IPS DF 6.9 (cell line): ENCODE measurements around the gene ST8SIA2.

Source experiments
- DNase-seq: peaks from one replicate; pipeline ENCODE4 v3.0.0-alpha.2; 2013; ENCODE audit warnings: low read depth, low spot score
- H3K27ac ChIP-seq: one replicate; pipeline ENCODE4 v1.5.1; 2013; ENCODE audit warnings: low read length, control low read depth
- H3K27me3 ChIP-seq: 2 replicates; pipeline ENCODE4 v1.6.1; 2013; ENCODE audit warnings: mild to moderate bottlenecking, low read length; ENCODE audit not compliant: control insufficient read depth, insufficient read depth
- H3K36me3 ChIP-seq: 2 replicates; pipeline ENCODE4 v1.6.1; 2013; ENCODE audit warnings: low read length; ENCODE audit not compliant: control insufficient read depth, insufficient read depth
- H3K4me1 ChIP-seq: 2 replicates; pipeline ENCODE4 v1.6.1; 2013; ENCODE audit warnings: low read length; ENCODE audit not compliant: control insufficient read depth, insufficient read depth
- H3K4me3 ChIP-seq: 2 replicates; pipeline ENCODE4 v1.5.1; 2013; ENCODE audit warnings: mild to moderate bottlenecking, low read length
- H3K9me3 ChIP-seq: 2 replicates; pipeline ENCODE4 v1.6.1; 2013; ENCODE audit warnings: low read length, inconsistent platforms; ENCODE audit not compliant: control insufficient read depth, insufficient read depth
- WGBS: extraction: QIAGEN DNeasy Blood & Tissue Kit; methylation state at CpG from one replicate; pipeline ENCODE4 v1.1.7; 2013; ENCODE audit warnings: mixed read lengths, missing lambda C conversion rate; ENCODE audit not compliant: insufficient read length, insufficient coverage; 5-methylcytosine and 5-hydroxymethylcytosine counted together

Gene ST8SIA2

GRCh38 chr15:92393071-92393979, at the start of gene ST8SIA2:
Gene ST8SIA2, plus strand, starts transcription at chr15:92393881. Its CDS starts 184 bp downstream, at chr15:92394065.
- Histone ChIP-seq H3K4me3 (peak within 1 kb of the TSS; percentile 58), H3K4me1 (no peaks in the 10 kb centered on the region), H3K27me3 (peaks cover 20% of the 10 kb centered on the region; the same call in 1 of the 2 replicates), H3K36me3 (no peaks in the 10 kb centered on the region), H3K9me3 (no peaks in the 10 kb centered on the region), H3K27ac (no peak within 1 kb of the TSS)
- DNase-seq = no peak
- WGBS = no CpG with 5 or more reads among the region's 78 CpGs

- H3K27ac ChIP-seq = no peak overlapping the region
- peaks cover 7% of the 10 kb centered on the region for H3K4me1 ChIP-seq
- DNase-seq = no peak
- no peaks in the 10 kb centered on the region for H3K27me3 ChIP-seq
- no peaks in the 10 kb centered on the region for H3K9me3 ChIP-seq
- no peak overlapping the region for H3K4me3 ChIP-seq
- WGBS = no CpG with 5 or more reads among the region's 17 CpGs
- no peaks in the 10 kb centered on the region for H3K36me3 ChIP-seq
These were observed 49.6 kb upstream of the ST8SIA2 start for GRCh38 chr15:92343924-92344643.

- no peak overlapping the region for H3K27ac ChIP-seq
- H3K9me3 ChIP-seq = no peaks in the 10 kb centered on the region
- peaks cover 7% of the 10 kb centered on the region for H3K4me1 ChIP-seq
- H3K36me3 ChIP-seq = no peaks in the 10 kb centered on the region
- no peak for DNase-seq
- no peak overlapping the region for H3K4me3 ChIP-seq
- no peaks in the 10 kb centered on the region for H3K27me3 ChIP-seq
These were observed 47.6 kb upstream of the ST8SIA2 start for GRCh38 chr15:92346063-92346462.

- Histone ChIP-seq H3K36me3 (no peaks in the 10 kb centered on the region), H3K27ac (no peak overlapping the region), H3K27me3 (no peaks in the 10 kb centered on the region), H3K4me1 (no peaks in the 10 kb centered on the region), H3K4me3 (no peak overlapping the region), H3K9me3 (no peaks in the 10 kb centered on the region)
- no CpG with 5 or more reads among the region's 3 CpGs for WGBS
- DNase-seq = no peak
These were observed 38.4 kb upstream of the ST8SIA2 start for GRCh38 chr15:92355307-92355706.

GRCh38 chr15:92361321-92362000, 32.2 kb upstream of the ST8SIA2 start:
- WGBS = no CpG with 5 or more reads among the region's 10 CpGs

GRCh38 chr15:92362001-92362350, 31.7 kb upstream of the ST8SIA2 start:
- no peak overlapping the region for H3K27ac ChIP-seq
- WGBS = no CpG with 5 or more reads among the region's 3 CpGs
- no peak overlapping the region for H3K4me3 ChIP-seq
- no peaks in the 10 kb centered on the region for H3K36me3 ChIP-seq
- H3K27me3 ChIP-seq = no peaks in the 10 kb centered on the region
- no peaks in the 10 kb centered on the region; the same call in 1 of the 2 replicates for H3K4me1 ChIP-seq
- no peak for DNase-seq
- H3K9me3 ChIP-seq = no peaks in the 10 kb centered on the region

More at GRCh38 chr15:92361321-92362000, 32.2 kb upstream of the ST8SIA2 start:
- H3K4me3 ChIP-seq = no peak overlapping the region
- no peaks in the 10 kb centered on the region for H3K36me3 ChIP-seq
- H3K4me1 ChIP-seq = no peaks in the 10 kb centered on the region; the same call in 1 of the 2 replicates
- H3K27ac ChIP-seq = no peak overlapping the region
- no peak for DNase-seq
- no peaks in the 10 kb centered on the region for H3K27me3 ChIP-seq
- H3K9me3 ChIP-seq = no peaks in the 10 kb centered on the region

GRCh38 chr15:92365084-92365483, 28.6 kb upstream of the ST8SIA2 start:
- no peaks in the 10 kb centered on the region for H3K27me3 ChIP-seq
- H3K36me3 ChIP-seq = no peaks in the 10 kb centered on the region
- H3K4me1 ChIP-seq = no peaks in the 10 kb centered on the region; the same call in 1 of the 2 replicates
- H3K27ac ChIP-seq = no peak overlapping the region
- no peak for DNase-seq
- H3K9me3 ChIP-seq = no peaks in the 10 kb centered on the region
- WGBS = no CpG with 5 or more reads among the region's 6 CpGs
- no peak overlapping the region for H3K4me3 ChIP-seq

- Histone ChIP-seq H3K36me3 (no peaks in the 10 kb centered on the region), H3K27ac (no peak overlapping the region), H3K27me3 (no peaks in the 10 kb centered on the region), H3K4me1 (no peaks in the 10 kb centered on the region; the same call in 1 of the 2 replicates), H3K4me3 (no peak overlapping the region), H3K9me3 (no peaks in the 10 kb centered on the region)
- DNase-seq = no peak
- no CpG with 5 or more reads among the region's 3 CpGs for WGBS
These were observed 27.8 kb upstream of the ST8SIA2 start for GRCh38 chr15:92365906-92366305.

- no peak for DNase-seq
- no CpG with 5 or more reads among the region's 5 CpGs for WGBS
- no peak overlapping the region for H3K27ac ChIP-seq
These were observed 27.3 kb upstream of the ST8SIA2 start for GRCh38 chr15:92366381-92366780.

GRCh38 chr15:92375057-92375456, 18.6 kb upstream of the ST8SIA2 start:
- DNase-seq = no peak
- no CpG with 5 or more reads among the region's 1 CpG for WGBS
- Histone ChIP-seq H3K4me3 (no peak overlapping the region), H3K9me3 (no peaks in the 10 kb centered on the region), H3K36me3 (no peaks in the 10 kb centered on the region), H3K4me1 (no peaks in the 10 kb centered on the region), H3K27ac (no peak overlapping the region), H3K27me3 (no peaks in the 10 kb centered on the region)

More at GRCh38 chr15:92366381-92366780, 27.3 kb upstream of the ST8SIA2 start:
- Histone ChIP-seq H3K9me3 (no peaks in the 10 kb centered on the region), H3K4me3 (no peak overlapping the region), H3K27me3 (no peaks in the 10 kb centered on the region), H3K36me3 (no peaks in the 10 kb centered on the region), H3K4me1 (no peaks in the 10 kb centered on the region; the same call in 1 of the 2 replicates)
